Measurements from ENCODE around the gene IL37.
A peak's percentile ranks its signal among the peaks of the same experiment; 100 is the strongest.
"Not testable (repeated sequence)": the region's sequence is repeated elsewhere in the genome, so short reads cannot be mapped to it uniquely, and the experiment has no call there.

Gene IL37

DNA sequence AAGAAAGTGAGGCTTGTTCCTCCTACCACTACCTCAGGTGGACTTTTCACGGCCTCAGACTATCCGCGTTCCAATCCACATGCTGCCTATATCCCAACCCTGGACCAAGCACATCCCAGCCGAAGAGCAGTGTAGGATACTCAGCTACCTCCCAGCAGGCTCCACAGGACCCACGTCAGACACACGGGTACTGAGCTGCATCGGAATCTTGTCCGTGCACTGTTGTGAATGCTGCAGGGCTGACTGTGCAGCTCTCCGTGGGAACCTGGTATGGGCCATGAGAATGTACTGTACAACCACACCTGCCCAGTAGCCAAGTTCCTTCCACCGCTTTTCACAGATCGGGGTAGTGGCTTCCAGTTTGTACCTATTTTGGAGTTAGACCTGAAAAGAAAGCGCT lies 22.3 kb downstream of the IL37 start:
- in situ Hi-C loops (cut with HindIII; ENCODE audit: low pct_ligation_motif_present, low sequenced_read_pairs): loop anchor here (25.0 kb wide), 1 partner anchor 171 kb away; the partner anchor contains the start of gene CKAP2L
- H3K27ac ChIP-seq: no peak overlapping the region
- no peak for TF ChIP-seq CTCF (IDR thresholded peaks at IDR 0.05; ENCODE audit: low read depth, low read length, missing control alignments)
- no peaks in the 10 kb centered on the region for H3K36me3 ChIP-seq (replicated peaks)
- DNase-seq: no peak
- no peaks in the 10 kb centered on the region for H3K27me3 ChIP-seq (replicated peaks)
- H3K4me3 ChIP-seq (ENCODE audit: low read depth, low read length): no peak overlapping the region

- DNase-seq; H3K36me3 ChIP-seq (replicated peaks); H3K27me3 ChIP-seq (replicated peaks); H3K4me3 ChIP-seq (ENCODE audit: low read depth, low read length); H3K27ac ChIP-seq: not testable (repeated sequence)
- in situ Hi-C loops (cut with HindIII; ENCODE audit: low pct_ligation_motif_present, low sequenced_read_pairs): loop anchor here (25.0 kb wide), 1 partner anchor 172 kb away; the partner anchor contains the start of gene CKAP2L
Measured at GRCh38 chr2:112934117-112934516, 23.2 kb downstream of the IL37 start.

DNA sequence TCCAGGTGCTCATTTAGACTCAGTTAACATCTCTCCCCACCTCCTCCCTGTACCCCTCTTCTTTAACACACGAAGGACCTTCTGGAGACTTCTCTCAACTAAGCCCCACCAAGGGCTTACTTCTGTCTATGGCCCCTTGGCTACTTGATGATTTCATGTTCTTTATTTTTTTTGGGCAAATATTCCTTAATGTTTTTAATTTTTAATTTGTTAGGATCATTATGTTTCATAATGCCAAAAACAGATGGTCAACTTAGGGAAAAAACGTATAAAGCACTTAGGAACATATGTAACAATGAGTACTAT lies 25.9 kb downstream of the IL37 start:
- H3K4me3 ChIP-seq (ENCODE audit: low read depth, low read length): no peak overlapping the region
- in situ Hi-C loops (cut with HindIII; ENCODE audit: low pct_ligation_motif_present, low sequenced_read_pairs): loop anchor here (25.0 kb wide), 1 partner anchor 175 kb away; the partner anchor contains the start of gene CKAP2L
- no peak for TF ChIP-seq CTCF (IDR thresholded peaks at IDR 0.05; ENCODE audit: low read depth, low read length, missing control alignments)
- peak; percentile 12 for DNase-seq
- H3K36me3 ChIP-seq (replicated peaks): no peaks in the 10 kb centered on the region
- peak overlapping the region; percentile 80 for H3K27ac ChIP-seq
- no peaks in the 10 kb centered on the region for H3K27me3 ChIP-seq (replicated peaks)

- in situ Hi-C loops (cut with HindIII; ENCODE audit: low pct_ligation_motif_present, low sequenced_read_pairs): loop anchor here (25.0 kb wide), 1 partner anchor 177 kb away; the partner anchor contains the start of gene CKAP2L
- no peak overlapping the region for H3K27ac ChIP-seq
- TF ChIP-seq CTCF (IDR thresholded peaks at IDR 0.05; ENCODE audit: low read depth, low read length, missing control alignments): no peak
- no peaks in the 10 kb centered on the region for H3K36me3 ChIP-seq (replicated peaks)
- H3K4me3 ChIP-seq (ENCODE audit: low read depth, low read length): no peak overlapping the region
- DNase-seq: peak; percentile 63
- H3K27me3 ChIP-seq (replicated peaks): no peaks in the 10 kb centered on the region
Measured at GRCh38 chr2:112938904-112939303, 27.9 kb downstream of the IL37 start.

DNA sequence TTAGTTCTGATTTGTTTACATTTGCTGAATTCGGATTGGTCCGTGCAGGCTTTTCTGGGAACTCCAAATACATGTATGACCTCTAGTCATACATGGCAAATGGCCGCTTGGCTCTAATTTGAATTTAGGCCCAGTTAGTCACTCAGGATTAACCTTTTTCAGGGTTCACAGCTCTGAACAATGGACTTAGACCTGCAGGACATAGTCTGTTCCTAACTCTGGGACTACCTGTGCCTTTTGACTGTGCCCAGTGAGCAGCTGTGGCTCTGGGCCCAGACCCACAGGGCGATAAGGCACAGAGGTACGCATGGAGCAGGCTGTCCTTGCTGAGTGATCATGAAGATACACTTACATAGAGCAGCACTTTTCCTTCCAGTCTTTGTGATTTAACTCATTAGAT lies 28.5 kb downstream of the IL37 start:
- Histone ChIP-seq H3K27ac (no peak overlapping the region), H3K4me3 (ENCODE audit: low read depth, low read length) (no peak overlapping the region), H3K27me3 (replicated peaks) (no peaks in the 10 kb centered on the region), H3K36me3 (replicated peaks) (no peaks in the 10 kb centered on the region)
- in situ Hi-C loops (cut with HindIII; ENCODE audit: low pct_ligation_motif_present, low sequenced_read_pairs): loop anchor here (25.0 kb wide), 1 partner anchor 177 kb away; the partner anchor contains the start of gene CKAP2L
- TF ChIP-seq CTCF (IDR thresholded peaks at IDR 0.05; ENCODE audit: low read depth, low read length, missing control alignments): no peak
- no peak for DNase-seq

GRCh38 chr2:112940859-112941625 lies 30.1 kb downstream of the IL37 start:
- Histone ChIP-seq H3K27ac (no peak overlapping the region), H3K36me3 (replicated peaks) (no peaks in the 10 kb centered on the region), H3K4me3 (ENCODE audit: low read depth, low read length) (no peak overlapping the region), H3K27me3 (replicated peaks) (no peaks in the 10 kb centered on the region)
- no peak for DNase-seq
- TF ChIP-seq CTCF (IDR thresholded peaks at IDR 0.05; ENCODE audit: low read depth, low read length, missing control alignments): no peak
- in situ Hi-C loops (cut with HindIII; ENCODE audit: low pct_ligation_motif_present, low sequenced_read_pairs): loop anchor here (25.0 kb wide), 1 partner anchor 179 kb away; the partner anchor contains the start of gene CKAP2L
